Natural killer cell (primary cell): ENCODE results near the gene FAM83E. TPM values are rescaled to one million over a fixed set of nuclear protein-coding genes. Genes with fewer than 3 reads are reported as not detected.
"Not testable (repeated sequence)": the region's sequence is repeated elsewhere in the genome, so short reads cannot be mapped to it uniquely, and the experiment has no call there.

ENCODE experiments used
- ATAC-seq, 3 donors: fragments of 150-1000 bp in 2 of 3; fragments of 200-7000 bp in 1 of 3; cut with Tn5 transposase; 1 replicate in 1 of 3; 2 replicates in 2 of 3; pipeline ENCODE4 v1.10.0; 2021; ENCODE audit warnings: mild to moderate bottlenecking in 2 of 3, moderate library complexity in 2 of 3
- DNase-seq, 2 donors: peaks; one replicate each; pipeline versions ENCODE4 v3.0.0 to v3.0.0-alpha.2; 2013 to 2021; ENCODE audit warnings: mixed read lengths in 1 of 2
- H3K27ac ChIP-seq: one replicate; pipeline ENCODE4 v1.5.1; 2013; ENCODE audit warnings: mild to moderate bottlenecking, low read length
- H3K27me3 ChIP-seq: one replicate; pipeline ENCODE4 v1.6.1; 2013; ENCODE audit warnings: low read length; ENCODE audit not compliant: control insufficient read depth, insufficient read depth
- H3K36me3 ChIP-seq: one replicate; pipeline ENCODE4 v1.6.1; 2013; ENCODE audit warnings: low read length; ENCODE audit not compliant: control insufficient read depth, insufficient read depth
- H3K4me1 ChIP-seq: one replicate; pipeline ENCODE4 v1.6.1; 2013; ENCODE audit warnings: low read length; ENCODE audit not compliant: control insufficient read depth, insufficient read depth
- H3K4me3 ChIP-seq: one replicate; pipeline ENCODE4 v1.5.1; 2013; ENCODE audit warnings: low read length
- H3K9me3 ChIP-seq: one replicate; pipeline ENCODE4 v1.6.1; 2013; ENCODE audit warnings: low read length; ENCODE audit not compliant: control insufficient read depth, insufficient read depth
- H3K27ac Mint-ChIP-seq, 2 donors: one replicate each; pipeline ENCODE4 v1.8.0; 2022; ENCODE audit warnings: mild to moderate bottlenecking in 2 of 2, mixed read lengths in 2 of 2, moderate library complexity in 1 of 2
- H3K27me3 Mint-ChIP-seq, 2 donors: one replicate each; pipeline ENCODE4 v1.8.0; 2022; ENCODE audit warnings: low read depth in 2 of 2, mixed read lengths in 2 of 2
- H3K36me3 Mint-ChIP-seq: one replicate; pipeline ENCODE4 v1.8.0; 2022; ENCODE audit warnings: mixed read lengths
- H3K4me1 Mint-ChIP-seq, 2 donors: one replicate each; pipeline ENCODE4 v1.8.0; 2022; ENCODE audit warnings: mixed read lengths in 2 of 2
- H3K4me3 Mint-ChIP-seq: one replicate; pipeline ENCODE4 v1.8.0; 2022; ENCODE audit warnings: mild to moderate bottlenecking, moderate library complexity, mixed read lengths
- H3K9me3 Mint-ChIP-seq, 2 donors: one replicate each; pipeline ENCODE4 v1.8.0; 2022; ENCODE audit warnings: mixed read lengths in 2 of 2
- CTCF ChIP-seq: fragments of 200-600 bp; IDR thresholded peaks from one replicate; pipeline ENCODE4 v1.8.0; 2022; ENCODE audit warnings: antibody characterized with exemption
- WGBS: methylation state at CpG from one replicate; pipeline ENCODE4 v1.1.7; 2013; ENCODE audit warnings: missing lambda C conversion rate; ENCODE audit not compliant: insufficient coverage; 5-methylcytosine and 5-hydroxymethylcytosine counted together
- intact Hi-C: fragments of 100-400 bp; cut with micrococcal nuclease; formaldehyde crosslinking; loops from one replicate; pipeline ENCODE4 v1.14.2; 2022
- total RNA-seq, 4 donors: library from RNA; stranded (reverse); fragments of 120-200 nt in 1 of 4; gene quantifications; one replicate each; pipeline versions ENCODE4 v1.2.3 to v1.2.4, GENCODE V29; 2013 to 2022

FAM83E gene
- total RNA-seq, 3 donors from 2014 or later (not counting 1 experiment from before 2014, with no cell fraction given) = 0.70 to 1.3 (median 1.1) TPM

GRCh38 chr19:48658483-48658882, 43.6 kb upstream of the FAM83E start:
- H3K27ac Mint-ChIP-seq = no peak overlapping the region

DNA sequence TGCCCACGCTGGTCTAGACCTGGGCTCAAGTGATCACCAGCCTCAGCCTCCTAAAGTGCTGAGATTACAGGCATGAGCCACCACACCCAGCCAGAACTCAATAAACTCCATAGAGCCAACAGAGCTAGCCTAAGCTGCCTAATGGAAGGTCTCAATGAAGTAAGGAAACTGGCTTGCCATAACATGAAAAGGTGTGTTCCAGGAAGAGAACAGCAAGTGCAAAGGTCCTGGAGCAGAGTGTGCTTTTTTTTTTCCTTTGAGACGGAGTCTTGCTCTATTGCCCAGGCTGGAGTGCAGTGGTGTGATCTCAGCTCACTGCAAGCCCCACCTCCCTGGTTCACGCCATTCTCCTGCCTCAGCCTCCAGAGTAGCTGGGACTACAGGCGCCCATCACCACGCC, 43.0 kb upstream of the FAM83E start:
- H3K9me3 ChIP-seq, H3K9me3 Mint-ChIP-seq, ATAC-seq, H3K27ac Mint-ChIP-seq, H3K36me3 ChIP-seq, H3K27ac ChIP-seq, H3K4me3 ChIP-seq, H3K4me3 Mint-ChIP-seq, DNase-seq, H3K27me3 ChIP-seq, H3K4me1 Mint-ChIP-seq, intact Hi-C loops, H3K27me3 Mint-ChIP-seq, H3K36me3 Mint-ChIP-seq: not testable (repeated sequence)
- H3K4me1 ChIP-seq = peaks cover 17% of the 10 kb centered on the region
- WGBS = 93% methylated on average over 3 of the region's 5 CpGs

More at GRCh38 chr19:48658483-48658882, 43.6 kb upstream of the FAM83E start:
- H3K36me3 Mint-ChIP-seq = no peaks in the 10 kb centered on the region
- Histone ChIP-seq H3K9me3 (no peaks in the 10 kb centered on the region), H3K27ac (no peak overlapping the region), H3K4me3 (no peak overlapping the region), H3K27me3 (no peaks in the 10 kb centered on the region), H3K4me1 (peaks cover 17% of the 10 kb centered on the region), H3K36me3 (no peaks in the 10 kb centered on the region)
- intact Hi-C loops = no loop called here
- no peaks in the 10 kb centered on the region for H3K9me3 Mint-ChIP-seq
- H3K4me3 Mint-ChIP-seq = no peak overlapping the region
- peaks cover 0 to 3% of the 10 kb centered on the region in 2 donors for H3K27me3 Mint-ChIP-seq
- H3K4me1 Mint-ChIP-seq = peaks cover 8% of the 10 kb centered on the region in 2 donors
- DNase-seq (no peak), ATAC-seq (no peak)
- 97% methylated on average over 6 of the region's 6 CpGs for WGBS
- no peak for TF ChIP-seq CTCF

- 82% methylated on average over 16 of the region's 16 CpGs for WGBS
- ATAC-seq = no peak
- Histone ChIP-seq H3K4me3 (no peak overlapping the region), H3K36me3 (no peaks in the 10 kb centered on the region), H3K27ac (no peak overlapping the region), H3K9me3 (no peaks in the 10 kb centered on the region), H3K4me1 (peaks cover 17% of the 10 kb centered on the region), H3K27me3 (no peaks in the 10 kb centered on the region)
- DNase-seq = no peak
- no peak for TF ChIP-seq CTCF
- Mint-ChIP-seq H3K27me3 (peaks cover 0 to 3% of the 10 kb centered on the region in 2 donors), H3K4me1 (peaks cover 8% of the 10 kb centered on the region in 2 donors), H3K9me3 (no peaks in the 10 kb centered on the region), H3K36me3 (no peaks in the 10 kb centered on the region), H3K27ac (no peak overlapping the region), H3K4me3 (no peak overlapping the region)
- intact Hi-C loops = no loop called here
These were observed 42.1 kb upstream of the FAM83E start for GRCh38 chr19:48656840-48657474.

- intact Hi-C loops = no loop called here
- whole genome bisulfite sequencing = 60% methylated on average over 11 of the region's 11 CpGs
- H3K27me3 ChIP-seq = no peaks in the 10 kb centered on the region
- DNase-seq (no peak), ATAC-seq (no peak)
- TF ChIP-seq CTCF = no peak
- no peaks in the 10 kb centered on the region for H3K9me3 Mint-ChIP-seq
- no peaks in the 10 kb centered on the region for H3K36me3 ChIP-seq
- H3K27ac Mint-ChIP-seq = peak overlapping the region in 1 of 2 donors; percentile 20
- H3K4me3 ChIP-seq = no peak overlapping the region
- peaks cover 0 to 3% of the 10 kb centered on the region in 2 donors for H3K27me3 Mint-ChIP-seq
- H3K4me3 Mint-ChIP-seq = no peak overlapping the region
- H3K9me3 ChIP-seq = no peaks in the 10 kb centered on the region
- peaks cover 2 to 3% of the 10 kb centered on the region in 2 donors for H3K4me1 Mint-ChIP-seq
- no peak overlapping the region for H3K27ac ChIP-seq
- peaks cover 5% of the 10 kb centered on the region for H3K4me1 ChIP-seq
- H3K36me3 Mint-ChIP-seq = no peaks in the 10 kb centered on the region
These were observed 39.6 kb upstream of the FAM83E start for GRCh38 chr19:48654299-48655059.
